Sigmoid colon (tissue), 4 donors: Measurements from ENCODE around the gene PIK3R5.

Source experiments
- CTCF ChIP-seq, 4 experiments: fragments of 450-650 bp in 3 of 4; fragments of 200-600 bp in 1 of 4; IDR thresholded peaks; one replicate each; pipeline ENCODE4 v1.5.1; 2016 to 2019; ENCODE audit warnings: antibody characterized with exemption in 4 of 4, mild to moderate bottlenecking in 3 of 4, moderate library complexity in 2 of 4
- EP300 ChIP-seq, 4 donors: sonication (generic); formaldehyde crosslinking; IDR thresholded peaks; one replicate each; pipeline ENCODE4 v1.6.1; 2017; ENCODE audit warnings: antibody characterized with exemption in 4 of 4
- POLR2AphosphoS5 ChIP-seq, 4 donors: sonication (generic); formaldehyde crosslinking; IDR thresholded peaks; one replicate each; pipeline ENCODE4 v1.6.1; 2017; ENCODE audit warnings: antibody characterized with exemption in 4 of 4

GRCh38 chr17:8873801-8874715, 91.4 kb downstream of the PIK3R5 start:
- TF ChIP-seq CTCF (IDR thresholded peaks at IDR 0.05), result no peak
- TF ChIP-seq EP300 (IDR thresholded peaks at IDR 0.05), result no peak
- no peak for TF ChIP-seq POLR2AphosphoS5 (IDR thresholded peaks at IDR 0.05)
